ENCODE measurements around the gene ZNF76.

The ZNF76 gene

DNA sequence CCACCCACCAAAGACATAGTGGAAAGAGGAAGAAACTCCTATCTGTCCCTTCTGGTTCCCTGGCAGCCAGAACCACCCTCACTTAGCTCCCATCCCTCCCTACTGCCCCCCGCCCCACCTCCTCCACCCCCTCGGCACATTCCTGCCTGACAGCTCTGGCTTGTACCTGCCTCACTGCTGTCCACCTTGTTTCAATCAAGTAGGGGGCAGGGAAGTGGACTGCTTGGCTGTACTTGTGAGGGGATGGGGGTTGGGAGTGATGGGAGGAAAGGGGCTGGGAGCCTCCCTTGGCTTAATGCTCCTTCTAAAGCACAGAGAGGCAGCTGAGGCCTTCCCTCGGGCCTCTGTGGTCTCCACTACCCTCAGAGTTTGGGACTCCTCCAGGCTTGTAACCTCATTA lies 22.1 kb upstream of the ZNF76 start:
- DNase-seq: no peak

DNA sequence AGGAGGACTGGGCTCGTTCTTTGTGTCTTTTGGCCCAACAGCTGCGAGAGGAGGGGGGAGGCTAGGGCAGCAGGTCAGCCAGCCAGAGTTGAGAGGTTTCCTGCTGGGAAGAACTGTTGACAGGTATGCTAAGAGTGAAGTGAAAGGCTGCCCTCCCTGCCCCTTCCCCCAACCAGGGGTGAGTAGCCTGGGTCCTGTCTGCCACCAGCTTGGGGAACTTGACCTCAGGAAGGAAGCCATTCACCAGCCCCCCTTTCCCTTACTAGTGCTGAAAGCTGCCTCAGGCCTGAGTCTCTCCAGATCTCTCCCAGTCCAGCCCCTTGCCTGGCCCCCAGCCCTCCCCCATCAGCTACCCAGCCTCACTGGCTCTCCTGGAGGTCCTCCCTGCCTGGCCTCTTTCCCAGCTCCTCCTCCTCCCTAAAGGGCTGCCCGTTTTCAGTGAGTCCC lies 20.7 kb upstream of the ZNF76 start:
- no peak for DNase-seq

DNA sequence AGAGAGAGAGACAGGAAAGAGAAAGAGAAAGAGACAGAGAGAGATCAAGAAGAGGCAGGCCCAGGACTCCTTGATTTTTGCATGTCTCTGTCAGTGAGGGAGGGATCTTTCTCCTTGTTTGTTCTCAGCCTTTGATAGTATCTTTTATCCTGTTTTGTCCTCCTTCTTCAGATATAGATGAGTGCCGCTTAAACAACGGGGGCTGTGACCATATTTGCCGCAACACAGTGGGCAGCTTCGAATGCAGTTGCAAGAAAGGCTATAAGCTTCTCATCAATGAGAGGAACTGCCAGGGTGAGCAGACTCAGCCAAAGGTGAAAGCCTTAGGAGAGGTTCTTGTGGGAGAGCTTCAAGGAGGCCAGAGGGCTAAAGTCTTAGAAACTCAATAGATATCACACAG lies 20.0 kb upstream of the ZNF76 start:
- DNase-seq: no peak

DNA sequence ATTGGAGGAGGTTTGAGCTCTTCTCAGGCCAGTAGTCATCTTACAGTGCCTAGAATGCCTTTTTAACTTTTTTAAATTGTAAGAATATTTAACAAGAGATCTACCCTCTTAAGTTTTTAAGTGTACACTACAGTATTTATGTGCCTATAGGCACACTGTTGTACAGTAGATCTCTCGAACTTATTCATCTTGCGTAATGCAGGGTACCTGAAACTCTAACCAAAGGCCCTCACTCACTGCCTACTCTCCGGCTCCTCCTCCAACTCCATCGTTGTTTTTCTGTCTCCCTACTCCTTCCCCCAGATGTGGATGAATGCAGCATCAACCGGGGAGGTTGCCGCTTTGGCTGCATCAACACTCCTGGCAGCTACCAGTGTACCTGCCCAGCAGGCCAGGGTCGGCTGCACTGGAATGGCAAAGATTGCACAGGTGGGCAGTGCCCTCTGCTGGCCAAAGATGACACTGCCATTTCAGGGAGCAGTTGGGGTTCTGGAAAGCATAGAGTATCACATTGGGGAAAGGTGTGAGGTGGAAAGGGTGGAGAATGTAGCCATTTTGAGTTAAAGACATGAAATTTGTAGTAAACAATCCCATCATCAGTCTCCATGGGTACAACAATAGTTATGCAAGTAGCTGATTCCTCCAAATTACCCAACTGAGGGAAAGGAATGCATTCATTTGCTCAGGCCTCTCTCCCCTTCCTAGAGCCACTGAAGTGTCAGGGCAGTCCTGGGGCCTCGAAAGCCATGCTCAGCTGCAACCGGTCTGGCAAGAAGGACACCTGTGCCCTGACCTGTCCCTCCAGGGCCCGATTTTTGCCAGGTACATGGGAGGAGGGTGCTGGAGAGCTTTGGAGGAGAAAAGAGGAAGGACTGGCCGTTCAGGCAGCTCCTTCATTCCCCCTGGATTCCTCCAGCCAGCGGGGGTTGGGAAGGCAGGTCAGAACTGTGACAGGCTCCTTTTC lies 18.4 kb upstream of the ZNF76 start:
- peak; percentile 58 to 71 for DNase-seq

DNA sequence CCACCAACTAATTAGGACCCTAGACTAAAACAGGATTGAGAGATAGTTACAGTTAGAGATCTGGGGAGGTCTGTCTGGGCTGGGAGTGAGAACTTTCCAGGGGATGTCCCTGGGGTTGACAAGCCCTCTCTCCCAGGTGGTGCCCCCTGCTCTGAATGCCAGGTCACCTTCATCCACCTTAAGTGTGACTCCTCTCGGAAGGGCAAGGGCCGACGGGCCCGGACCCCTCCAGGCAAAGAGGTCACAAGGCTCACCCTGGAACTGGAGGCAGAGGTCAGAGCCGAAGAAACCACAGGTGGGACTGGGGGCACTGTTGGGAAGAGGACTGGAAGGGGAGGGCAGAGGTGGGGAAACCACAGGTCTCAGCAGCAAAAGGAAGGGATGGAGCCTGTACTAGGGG lies 17.0 kb upstream of the ZNF76 start:
- DNase-seq: no peak

DNA sequence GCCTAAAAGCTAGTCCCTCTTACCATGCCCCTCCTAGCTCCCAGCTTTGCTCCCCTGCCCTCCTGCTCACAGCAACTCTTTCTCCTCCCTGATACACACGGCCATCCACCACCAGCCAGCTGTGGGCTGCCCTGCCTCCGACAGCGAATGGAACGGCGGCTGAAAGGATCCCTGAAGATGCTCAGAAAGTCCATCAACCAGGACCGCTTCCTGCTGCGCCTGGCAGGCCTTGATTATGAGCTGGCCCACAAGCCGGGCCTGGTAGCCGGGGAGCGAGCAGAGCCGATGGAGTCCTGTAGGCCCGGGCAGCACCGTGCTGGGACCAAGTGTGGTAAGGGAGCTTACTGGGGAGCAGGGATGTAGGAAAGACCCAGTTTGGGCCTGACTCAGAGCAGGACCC lies 16.6 kb upstream of the ZNF76 start:
- no peak for DNase-seq

DNA sequence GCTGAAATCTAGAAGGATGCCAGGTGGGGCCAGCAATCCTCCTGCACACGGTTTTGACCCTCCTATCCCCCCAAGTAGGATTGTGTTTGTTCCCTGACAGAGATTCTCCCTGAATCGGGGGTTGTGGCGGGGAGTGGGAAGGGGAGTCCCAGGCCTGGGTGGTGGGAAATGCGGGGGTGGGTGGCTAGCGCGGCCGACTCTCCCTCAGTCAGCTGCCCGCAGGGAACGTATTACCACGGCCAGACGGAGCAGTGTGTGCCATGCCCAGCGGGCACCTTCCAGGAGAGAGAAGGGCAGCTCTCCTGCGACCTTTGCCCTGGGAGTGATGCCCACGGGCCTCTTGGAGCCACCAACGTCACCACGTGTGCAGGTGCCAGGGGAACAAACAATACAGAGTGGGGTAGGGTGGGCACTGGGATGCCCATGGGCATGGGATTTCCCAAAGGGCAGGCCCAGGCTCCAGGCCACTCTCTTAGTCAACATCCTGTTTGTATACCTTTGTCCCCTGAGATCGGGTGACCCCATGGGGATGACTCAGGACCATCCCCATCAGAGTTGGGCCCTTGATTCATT lies 16.1 kb upstream of the ZNF76 start:
- DNase-seq: no peak

DNA sequence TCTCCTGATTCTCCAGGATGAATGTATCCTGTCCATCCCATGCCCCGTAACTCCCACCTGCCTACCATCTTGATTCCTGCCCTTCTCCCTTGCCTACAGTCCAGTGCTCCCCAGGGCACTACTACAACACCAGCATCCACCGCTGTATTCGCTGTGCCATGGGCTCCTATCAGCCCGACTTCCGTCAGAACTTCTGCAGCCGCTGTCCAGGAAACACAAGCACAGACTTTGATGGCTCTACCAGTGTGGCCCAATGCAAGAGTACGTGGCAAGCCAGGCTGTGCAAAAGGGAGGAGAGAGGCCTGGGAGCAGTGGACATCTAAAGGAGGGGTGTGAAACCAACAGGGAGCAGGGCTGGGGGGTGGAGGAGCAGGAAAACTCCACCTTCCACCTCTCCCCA lies 15.0 kb upstream of the ZNF76 start:
- no peak for DNase-seq

DNA sequence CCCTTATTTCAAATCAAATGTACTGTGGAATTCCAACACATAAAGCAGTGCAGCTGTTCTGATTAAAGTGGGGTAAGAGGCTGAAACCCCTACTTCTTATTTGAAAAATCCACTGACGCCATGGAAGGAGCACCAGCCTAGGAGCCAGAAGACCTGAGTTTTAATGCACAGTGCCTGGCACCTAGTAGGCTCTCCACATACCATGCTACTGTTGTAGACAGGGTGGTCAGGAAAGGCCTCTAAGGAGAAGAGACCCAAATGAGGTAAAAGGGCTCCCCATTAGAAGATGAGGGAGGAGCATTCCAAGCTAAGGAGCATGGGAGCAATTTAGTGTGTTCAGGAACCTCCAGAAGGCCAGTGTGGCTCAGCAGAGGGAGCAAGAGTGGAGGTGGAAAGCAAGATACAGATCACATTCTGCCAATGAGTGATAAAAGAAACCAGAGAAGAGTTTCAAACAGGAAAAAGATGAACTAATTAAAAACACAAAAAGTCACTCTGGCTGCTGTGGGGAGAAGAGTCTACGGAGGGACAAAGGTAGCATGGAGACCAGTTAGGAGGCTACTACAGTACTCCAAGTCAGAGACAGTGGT lies 11.8 kb upstream of the ZNF76 start:
- no peak for DNase-seq

DNA sequence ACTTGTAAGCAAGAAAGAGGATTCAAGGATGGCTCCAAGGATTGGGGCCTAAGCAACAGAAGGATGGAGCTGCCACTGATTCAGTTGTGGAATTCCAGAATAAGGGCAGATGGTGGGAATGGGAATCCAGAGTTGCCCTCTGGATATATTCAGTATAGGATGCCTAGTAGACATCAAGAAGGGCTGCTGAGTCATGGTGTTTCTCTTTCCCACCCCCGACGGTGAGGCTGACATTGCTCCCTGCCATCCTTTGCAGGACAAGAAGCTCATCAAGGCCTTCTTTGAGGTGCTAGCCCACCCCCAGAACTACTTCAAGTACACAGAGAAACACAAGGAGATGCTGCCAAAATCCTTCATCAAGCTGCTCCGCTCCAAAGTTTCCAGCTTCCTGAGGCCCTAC lies 11.2 kb upstream of the ZNF76 start:
- DNase-seq: no peak

DNA sequence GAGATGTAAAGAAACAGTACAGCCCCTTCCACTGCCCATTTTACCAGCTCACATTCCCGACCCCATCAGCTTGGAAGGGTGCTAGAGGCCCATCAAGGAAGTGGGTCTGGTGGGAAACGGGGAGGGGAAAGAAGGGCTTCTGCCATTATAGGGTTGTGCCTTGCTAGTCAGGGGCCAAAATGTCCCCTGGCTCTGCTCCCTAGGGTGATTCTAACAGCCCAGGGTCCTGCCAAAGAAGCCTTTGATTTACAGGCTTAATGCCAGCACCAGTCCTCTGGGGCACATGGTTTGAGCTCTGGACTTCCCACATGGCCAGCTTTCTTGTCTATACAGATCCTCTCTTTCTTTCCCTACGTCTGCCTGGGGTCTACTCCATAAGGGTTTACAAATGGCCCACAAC lies 10.6 kb upstream of the ZNF76 start:
- DNase-seq: no peak

DNA sequence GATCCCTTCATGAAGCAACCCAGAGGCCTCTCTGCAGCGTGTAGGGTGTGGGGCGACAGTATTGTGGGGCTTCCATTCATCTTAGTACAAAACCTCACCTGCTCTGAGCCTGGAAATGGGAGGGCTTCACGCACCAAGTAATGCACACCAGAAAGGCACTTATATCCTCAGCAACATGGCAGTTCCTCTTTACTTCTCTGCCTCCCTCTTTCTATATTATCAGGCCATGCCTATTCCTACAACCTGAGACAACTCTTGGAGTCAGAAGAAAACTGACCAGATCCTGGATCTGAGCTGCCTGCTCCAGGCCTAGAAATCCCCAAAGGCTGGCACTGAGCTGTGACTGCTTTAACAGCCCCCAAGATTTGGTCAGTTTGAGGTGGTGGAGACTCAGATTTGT lies 7.6 kb upstream of the ZNF76 start:
- no peak for DNase-seq

DNA sequence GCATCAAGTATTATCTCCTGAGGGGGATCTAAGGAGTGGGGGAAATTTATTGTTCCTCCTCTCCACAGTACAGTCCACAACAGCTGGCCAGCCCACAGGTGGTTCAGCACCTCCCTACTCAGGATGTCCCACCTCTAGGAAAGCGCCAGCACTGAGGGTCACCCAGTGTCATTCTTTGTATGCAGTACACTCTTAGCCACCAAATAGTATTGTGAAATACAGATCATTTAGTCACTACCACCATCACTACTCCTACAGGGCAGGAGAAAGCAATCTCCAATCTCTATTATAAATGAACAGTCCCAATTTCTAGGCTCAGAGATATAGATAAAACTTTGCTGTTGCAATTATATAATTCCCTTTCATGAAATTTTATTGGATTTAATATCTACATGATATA lies 6.3 kb upstream of the ZNF76 start:
- no peak for DNase-seq

DNA sequence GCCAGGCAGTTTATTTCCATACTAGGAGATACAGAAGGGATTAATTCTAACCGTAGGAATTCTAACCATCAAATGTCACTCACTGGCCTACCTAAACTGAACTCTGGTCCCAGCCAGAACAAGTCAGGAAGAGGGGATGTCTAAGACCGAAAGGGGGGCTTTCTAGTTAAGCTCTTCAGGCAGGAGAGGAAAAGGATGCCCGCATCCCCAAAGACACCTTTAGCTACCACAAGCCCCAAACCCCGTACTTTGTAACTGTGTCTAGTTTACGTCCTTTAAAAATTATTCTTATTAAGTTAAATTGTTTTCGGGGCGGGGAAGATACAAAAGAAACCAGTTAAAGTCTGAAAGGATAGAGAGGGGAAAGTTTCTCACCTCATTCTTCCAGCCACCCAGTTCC lies 1.2 kb upstream of the ZNF76 start:
- DNase-seq: no peak

DNA sequence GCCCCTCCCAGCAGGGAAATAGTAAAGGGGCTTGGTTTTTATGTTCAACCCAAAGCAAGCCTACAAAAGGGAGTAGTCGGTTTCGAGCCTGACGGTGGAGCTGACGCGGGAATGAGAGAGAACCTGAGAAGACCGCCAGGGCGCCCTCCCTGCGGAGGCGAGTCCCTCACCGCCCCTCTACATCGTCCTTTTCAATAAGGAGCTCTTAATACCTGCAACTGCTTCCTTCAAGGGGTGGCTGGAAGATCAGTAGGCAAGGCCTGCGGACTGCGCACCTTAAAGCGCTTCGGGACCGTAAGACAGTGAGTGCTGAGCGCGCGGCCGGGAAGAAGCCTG lies 709 bp upstream of the ZNF76 start:
- peak; percentile 51 to 67 for DNase-seq

DNA sequence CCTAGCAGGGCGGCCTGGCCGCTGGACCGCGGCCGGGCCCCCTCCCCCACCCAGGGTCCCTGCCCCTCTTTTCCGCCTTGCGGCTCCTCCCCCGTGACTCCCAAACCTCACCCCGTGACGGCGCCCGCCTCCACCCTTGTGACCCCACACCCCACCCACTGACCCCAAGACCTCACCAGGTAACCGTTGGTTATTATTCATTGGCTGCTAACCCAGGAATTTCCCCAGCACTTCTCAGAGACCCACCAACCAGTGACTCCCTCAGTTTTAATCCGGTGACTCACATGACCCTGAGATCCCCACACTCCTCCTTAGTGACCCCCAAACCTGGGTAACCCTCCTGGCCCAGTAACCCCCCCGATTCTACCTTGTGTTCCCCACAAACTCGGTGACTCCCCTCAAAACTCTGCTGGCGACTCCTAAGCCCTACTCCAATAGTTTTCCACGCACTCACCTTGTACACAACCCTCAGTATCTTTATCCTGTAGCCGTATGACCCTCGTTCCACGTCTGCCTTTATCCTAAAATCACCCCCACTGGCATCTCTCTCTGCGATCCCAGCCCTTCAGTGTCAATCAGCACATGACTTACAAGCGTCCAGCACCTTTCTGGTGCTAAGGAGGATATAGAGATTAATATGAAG lies 534 bp downstream of the ZNF76 start:
- DNase-seq: peak; percentile 40 to 51

DNA sequence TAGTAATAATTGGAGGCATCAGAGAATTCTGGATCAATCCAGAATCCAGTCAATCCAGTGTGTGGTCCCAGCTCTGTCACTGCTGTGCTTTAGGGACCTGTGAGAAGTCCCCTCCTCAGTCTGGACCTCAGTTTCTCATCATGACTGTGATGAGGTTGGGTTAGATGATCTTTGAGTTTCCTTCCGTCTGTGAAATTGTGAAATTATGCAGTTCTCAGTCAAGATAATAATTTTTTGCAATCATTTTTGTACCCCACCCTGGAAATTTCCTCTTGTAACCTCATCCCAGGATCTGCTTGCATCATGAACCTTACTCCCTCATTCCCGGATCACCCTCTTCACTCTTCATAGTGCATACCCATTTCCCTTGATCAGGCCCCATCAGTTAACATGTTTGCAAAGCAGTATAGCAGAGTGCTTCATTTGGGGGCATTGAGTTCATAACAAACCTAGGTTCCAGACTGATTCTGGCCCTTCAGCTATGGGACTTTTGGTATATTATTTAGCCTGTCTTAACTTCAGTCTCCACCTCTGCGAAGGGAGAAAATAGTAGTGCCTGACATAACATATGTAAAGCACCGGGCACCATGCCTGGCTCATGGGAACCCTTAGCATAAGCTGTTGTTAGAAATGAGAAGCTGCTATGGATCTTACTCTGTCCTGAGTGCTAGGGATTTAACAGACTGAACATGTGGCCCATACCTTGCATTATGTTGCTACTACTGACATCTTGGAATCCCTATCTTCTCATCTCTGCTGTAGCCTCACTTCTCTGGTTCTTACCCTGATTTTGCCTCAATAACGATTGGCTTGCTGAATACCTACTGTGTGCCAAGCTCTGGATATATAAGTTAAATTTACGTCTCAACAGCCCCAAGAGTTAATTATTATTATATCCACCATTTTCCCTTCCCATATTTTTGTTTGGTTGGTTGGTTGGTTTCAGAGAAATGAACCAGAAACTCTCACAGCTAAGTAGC lies 1.3 kb downstream of the ZNF76 start:
- DNase-seq: no peak

DNA sequence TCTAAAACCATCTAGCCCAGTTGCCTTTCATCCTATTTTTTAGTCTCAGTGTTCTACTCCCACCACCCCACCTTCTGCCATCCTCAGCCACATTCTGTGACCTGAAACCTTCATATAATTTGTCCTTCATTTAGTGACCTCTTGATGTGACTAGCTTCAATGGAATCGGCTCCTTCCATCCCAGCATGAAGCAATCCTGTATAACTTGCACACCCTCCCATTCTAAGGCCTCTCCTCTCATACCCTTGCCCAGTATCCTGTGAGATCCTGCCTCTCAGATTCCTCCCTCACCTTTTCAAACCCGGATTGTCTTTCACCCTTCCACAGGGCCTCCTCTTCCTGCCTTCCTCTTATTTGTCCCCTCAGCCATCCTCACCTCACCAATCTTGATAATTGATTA lies 3.1 kb downstream of the ZNF76 start:
- DNase-seq: no peak

DNA sequence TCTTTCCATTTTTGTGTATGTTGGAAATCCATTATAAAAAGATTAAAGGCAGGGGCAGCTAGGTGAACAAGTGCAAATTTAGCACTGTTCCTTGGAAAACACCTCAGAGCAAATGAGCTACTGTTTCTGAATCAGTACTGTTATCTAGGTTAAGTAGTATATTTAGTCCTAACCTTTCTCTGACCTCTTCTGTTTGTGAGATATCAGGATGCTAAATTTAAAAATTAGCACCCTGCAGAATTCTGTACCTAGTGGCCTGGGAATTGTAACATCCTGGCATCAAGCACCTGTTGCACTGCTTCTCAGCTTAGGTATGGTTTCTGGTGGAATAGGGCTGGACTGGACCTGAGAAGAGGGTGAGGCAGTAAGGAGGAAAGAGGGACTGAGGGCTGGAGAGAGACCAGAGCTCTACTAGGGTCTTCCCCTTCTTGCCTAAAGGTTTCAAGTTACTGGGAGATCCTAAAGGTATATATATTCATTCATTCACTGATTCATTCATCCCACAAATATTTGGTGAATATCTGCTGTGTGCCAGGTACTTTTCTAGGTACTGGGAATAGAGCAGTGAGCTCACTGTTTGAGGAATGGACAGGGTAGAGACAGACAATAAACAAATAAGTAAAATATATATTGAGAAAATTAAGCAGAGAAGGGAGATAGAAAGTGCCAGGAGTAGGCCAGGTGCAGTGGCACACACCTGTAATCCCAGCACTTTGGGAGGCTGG lies 5.2 kb downstream of the ZNF76 start:
- no peak for DNase-seq

DNA sequence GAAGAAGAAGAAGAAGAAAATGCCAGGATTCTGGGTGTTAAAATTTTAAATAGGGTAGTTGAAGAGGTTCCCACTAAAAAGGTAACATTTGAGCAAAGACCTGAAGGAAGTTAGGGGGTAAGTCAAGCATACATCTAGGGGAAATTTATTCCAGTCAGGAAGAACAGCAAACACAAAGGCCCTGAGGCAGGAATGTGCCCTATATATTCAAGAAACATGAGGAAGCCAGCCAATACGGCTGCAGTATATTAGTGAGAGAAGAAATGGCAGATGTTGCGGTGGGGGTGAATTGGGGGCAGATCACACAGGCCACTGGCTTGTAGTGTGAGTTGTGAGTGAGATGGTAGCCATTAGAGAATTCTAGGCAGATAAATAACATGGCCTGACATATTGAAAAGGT lies 6.0 kb downstream of the ZNF76 start:
- DNase-seq: no peak

DNA sequence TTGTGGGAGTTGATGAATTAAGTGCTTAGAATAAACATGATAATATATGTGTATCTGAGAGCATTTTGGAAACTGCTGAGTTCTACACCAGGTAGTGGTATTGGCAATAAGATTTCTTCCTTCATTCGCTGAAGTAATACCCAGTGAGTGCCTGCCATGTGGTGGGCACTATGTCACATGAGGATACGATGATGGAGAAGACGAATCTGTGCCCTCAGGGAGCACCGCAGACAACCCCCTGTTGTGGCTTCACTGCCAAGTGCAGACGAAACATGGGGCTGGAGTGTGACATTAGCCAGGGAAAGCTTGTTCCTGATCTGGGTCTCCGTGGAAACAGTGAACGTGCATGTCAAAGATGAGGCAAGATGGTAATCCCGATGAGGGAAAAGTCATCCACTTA lies 7.9 kb downstream of the ZNF76 start:
- DNase-seq: no peak

DNA sequence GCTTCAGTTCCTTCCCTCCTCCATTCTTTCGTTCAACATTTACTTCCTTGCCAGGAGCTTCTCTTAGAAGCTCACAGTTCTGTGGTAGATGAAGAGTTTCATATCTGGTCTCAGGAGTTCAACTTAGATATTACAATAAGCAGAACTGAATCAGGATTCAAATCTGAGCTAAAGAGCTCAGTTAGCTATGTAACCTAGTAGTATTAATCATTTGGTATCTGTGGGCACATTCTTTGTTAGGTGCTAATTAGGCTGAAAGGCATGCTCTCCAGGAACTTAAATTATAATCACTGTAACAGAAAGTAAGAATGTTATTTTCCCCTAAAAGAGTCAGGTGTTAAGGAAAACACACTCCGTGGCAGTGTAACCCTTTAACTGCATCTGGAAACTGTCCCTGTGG lies 8.4 kb downstream of the ZNF76 start:
- DNase-seq: no peak

Data from NCI-H2081 (cell line).